SK-N-SH (cell line): ENCODE results near the gene KLHL18. TPM values are rescaled to one million over a fixed set of nuclear protein-coding genes. Genes with fewer than 3 reads are reported as not detected.

Experiments used
- CTCF ChIA-PET: fragments of 300-600, 350-600 bp; formaldehyde crosslinking; extraction: SDS; loops from one replicate; lab custom pipeline; 2021; lab: Yijun Ruan, JAX
- POLR2A ChIA-PET: fragments of 350-600 bp; sonication (Branson Sonifier 250); formaldehyde crosslinking; extraction: SDS; loops from one replicate; lab custom pipeline; 2020; ENCODE audit warnings: antibody characterized with exemption, inconsistent platforms; lab: Yijun Ruan, JAX
- DNase-seq: peaks from one replicate; pipeline ENCODE4 v3.0.0; 2012
- H2AFZ ChIP-seq: fragments of 200-600 bp; sonication (generic); 2 replicates; pipeline ENCODE4 v1.8.1; 2016; ENCODE audit warnings: antibody characterized with exemption, mild to moderate bottlenecking, low read depth
- H3F3A ChIP-seq: fragments of 200-600 bp; sonication (generic); replicated peaks from 2 replicates; pipeline ENCODE3; 2016; ENCODE audit warnings: antibody characterized with exemption, mild to moderate bottlenecking; ENCODE audit not compliant: insufficient read depth
- H3K27ac ChIP-seq, 2 experiments: fragments of 200-500 bp in 1 of 2; fragments of 200-600 bp in 1 of 2; sonication (Bioruptor generic) in 1 of 2; sonication (generic), shearing (Covaris generic) in 1 of 2; 2 replicates each; pipeline versions ENCODE4 v1.5.1 to v1.6.1; 2014 to 2016; ENCODE audit warnings: low read depth in 2 of 2, inconsistent platforms in 1 of 2, low read length in 1 of 2, mild to moderate bottlenecking in 1 of 2, mixed read lengths in 1 of 2
- H3K27me3 ChIP-seq: fragments of 200-600 bp; sonication (generic), shearing (Covaris generic); 2 replicates; pipeline ENCODE4 v1.6.1; 2016; ENCODE audit warnings: mixed run types; ENCODE audit not compliant: insufficient read depth
- H3K36me3 ChIP-seq, 2 experiments: fragments of 200-500 bp in 1 of 2; fragments of 200-600 bp in 1 of 2; sonication (Bioruptor generic) in 1 of 2; sonication (generic) in 1 of 2; replicated peaks in 1 of 2; 2 replicates each; pipeline versions ENCODE3 to v1.5.1; 2014 to 2016; ENCODE audit warnings: low read length in 1 of 2, mild to moderate bottlenecking in 1 of 2; ENCODE audit not compliant: insufficient read depth in 2 of 2, control insufficient read depth in 1 of 2
- H3K4me1 ChIP-seq, 2 experiments: fragments of 200-500 bp in 1 of 2; fragments of 200-600 bp in 1 of 2; sonication (Bioruptor generic) in 1 of 2; sonication (generic), shearing (Covaris generic) in 1 of 2; 2 replicates each; pipeline versions ENCODE4 v1.5.1 to v1.6.1; 2014 to 2016; ENCODE audit warnings: low read depth in 1 of 2, low read length in 1 of 2, mixed run types in 1 of 2; ENCODE audit not compliant: insufficient read depth in 2 of 2, control insufficient read depth in 1 of 2
- H3K4me2 ChIP-seq: fragments of 200-600 bp; sonication (generic), shearing (Covaris generic); 2 replicates; pipeline ENCODE4 v1.6.1; 2017; ENCODE audit warnings: mixed run types
- H3K4me3 ChIP-seq, 2 experiments: fragments of 200-500 bp in 1 of 2; fragments of 200-600 bp in 1 of 2; sonication (Bioruptor generic) in 1 of 2; sonication (generic), shearing (Covaris generic) in 1 of 2; 2 replicates each; pipeline versions ENCODE4 v1.5.1 to v1.8.1; 2014 to 2016; ENCODE audit warnings: low read depth in 2 of 2, inconsistent platforms in 1 of 2, low read length in 1 of 2, mild to moderate bottlenecking in 1 of 2, mixed read lengths in 1 of 2, moderate library complexity in 1 of 2
- H3K79me2 ChIP-seq: fragments of 200-600 bp; sonication (generic); 2 replicates; pipeline ENCODE4 v1.8.1; 2017; ENCODE audit warnings: mild to moderate bottlenecking; ENCODE audit not compliant: insufficient read depth
- H3K9ac ChIP-seq: fragments of 200-600 bp; sonication (generic); 2 replicates; pipeline ENCODE4 v1.6.1; 2017; ENCODE audit warnings: mixed run types
- H3K9me2 ChIP-seq: fragments of 200-600 bp; sonication (generic); 2 replicates; pipeline ENCODE4 v1.6.1; 2017; ENCODE audit warnings: mixed run types
- H3K9me3 ChIP-seq: fragments of 200-600 bp; sonication (generic); 2 replicates; pipeline ENCODE4 v1.6.1; 2017; ENCODE audit warnings: mixed run types, mild to moderate bottlenecking, moderate library complexity
- H4K20me1 ChIP-seq: fragments of 200-600 bp; sonication (generic); 2 replicates; pipeline ENCODE4 v1.6.1; 2017; ENCODE audit warnings: mild to moderate bottlenecking, mixed run types; ENCODE audit not compliant: insufficient read depth
- EZH2phosphoT487 ChIP-seq: fragments of 200-600 bp; sonication (generic); IDR thresholded peaks from 2 replicates; pipeline ENCODE4 v1.6.1; 2017; ENCODE audit warnings: low read depth, mixed run types, mild to moderate bottlenecking, antibody characterized with exemption, moderate library complexity, borderline replicate concordance
- FOXJ3 ChIP-seq: sonication (generic); formaldehyde crosslinking; IDR thresholded peaks from 2 replicates; pipeline ENCODE4 v1.5.1; 2020; ENCODE audit warnings: mild to moderate bottlenecking, missing genetic modification reagents
- FOXM1 ChIP-seq: IDR thresholded peaks from 2 replicates; pipeline ENCODE4 v1.4.0; 2012; ENCODE audit warnings: low read depth, mild to moderate bottlenecking
- GABPA ChIP-seq: IDR thresholded peaks from 2 replicates; pipeline ENCODE4 v1.4.0; 2012; ENCODE audit warnings: low read depth, mild to moderate bottlenecking
- GATA2 ChIP-seq: sonication (generic); formaldehyde crosslinking; IDR thresholded peaks from 2 replicates; pipeline ENCODE4 v1.5.0; 2020; ENCODE audit warnings: mild to moderate bottlenecking, missing genetic modification reagents
- JUND ChIP-seq: IDR thresholded peaks from 2 replicates; pipeline ENCODE4 v1.4.0; 2012
- MEF2A ChIP-seq: IDR thresholded peaks from 2 replicates; pipeline ENCODE4 v1.4.0; 2012; ENCODE audit warnings: low read depth, borderline replicate concordance
- MXI1 ChIP-seq: IDR thresholded peaks from 2 replicates; pipeline ENCODE4 v1.6.1; 2012; ENCODE audit warnings: mild to moderate bottlenecking, low read depth, low read length, improper control_type of control experiment
- RCOR1 ChIP-seq: fragments of 150-350 bp; IDR thresholded peaks from 2 replicates; pipeline ENCODE4 v1.6.1; 2017; ENCODE audit warnings: antibody characterized with exemption, low read length
- RFX5 ChIP-seq: IDR thresholded peaks from 2 replicates; pipeline ENCODE4 v1.6.1; 2012; ENCODE audit warnings: mild to moderate bottlenecking, improper control_type of control experiment, low read length
- RXRA ChIP-seq: IDR thresholded peaks from 2 replicates; pipeline ENCODE4 v1.4.0; 2012; ENCODE audit warnings: low read depth, mild to moderate bottlenecking, borderline replicate concordance
- SIN3A ChIP-seq: IDR thresholded peaks from 2 replicates; pipeline ENCODE4 v1.6.1; 2012; ENCODE audit warnings: low read depth, mild to moderate bottlenecking, low read length, moderate library complexity, borderline replicate concordance
- SMC3 ChIP-seq: IDR thresholded peaks from 2 replicates; pipeline ENCODE4 v1.6.1; 2012; ENCODE audit warnings: low read depth, low read length, improper control_type of control experiment
- TEAD4 ChIP-seq: IDR thresholded peaks from 2 replicates; pipeline ENCODE4 v1.4.0; 2012; ENCODE audit warnings: mild to moderate bottlenecking, borderline replicate concordance; ENCODE audit not compliant: insufficient read depth
- USF2 ChIP-seq: fragments of 150-350 bp; IDR thresholded peaks from 2 replicates; pipeline ENCODE4 v1.6.1; 2017; ENCODE audit warnings: antibody characterized with exemption, low read length, low read depth, borderline replicate concordance
- YY1 ChIP-seq: IDR thresholded peaks from 2 replicates; pipeline ENCODE4 v1.4.0; 2012; ENCODE audit warnings: low read depth, mild to moderate bottlenecking
- ZBTB33 ChIP-seq: IDR thresholded peaks from 2 replicates; pipeline ENCODE4 v1.4.0; 2012; ENCODE audit warnings: low read depth, borderline replicate concordance
- WGBS: methylation state at CpG from one replicate; pipeline ENCODE4 v1.1.6; 2017; ENCODE audit warnings: low lambda C conversion rate; 5-methylcytosine and 5-hydroxymethylcytosine counted together
- polyA plus RNA-seq, 3 experiments: library from polyadenylated mRNA; depleted of rRNA; stranded (reverse); fragments of >200 nt; gene quantifications; 2 replicates each; pipeline ENCODE4 v1.2.3, GENCODE V29; 2012
- TF ChIP-seq, protein P1 (sequence below): IDR thresholded peaks from 2 replicates; pipeline ENCODE4 v1.4.0; 2012; ENCODE audit warnings: low read depth
- TF ChIP-seq, protein P2 (sequence below): fragments of 200-600 bp; sonication (generic); IDR thresholded peaks from 2 replicates; pipeline ENCODE4 v1.6.1; 2017; ENCODE audit warnings: antibody characterized with exemption, mild to moderate bottlenecking, moderate library complexity
- TF ChIP-seq, protein P3 (sequence below): IDR thresholded peaks from 2 replicates; pipeline ENCODE4 v1.6.1; 2012; ENCODE audit warnings: mild to moderate bottlenecking, low read depth, low read length, moderate library complexity

KLHL18 gene
- polyA plus RNA-seq, 1 of the 3 experiments (the other 2 are of a cell fraction), result 55.2 TPM

DNA sequence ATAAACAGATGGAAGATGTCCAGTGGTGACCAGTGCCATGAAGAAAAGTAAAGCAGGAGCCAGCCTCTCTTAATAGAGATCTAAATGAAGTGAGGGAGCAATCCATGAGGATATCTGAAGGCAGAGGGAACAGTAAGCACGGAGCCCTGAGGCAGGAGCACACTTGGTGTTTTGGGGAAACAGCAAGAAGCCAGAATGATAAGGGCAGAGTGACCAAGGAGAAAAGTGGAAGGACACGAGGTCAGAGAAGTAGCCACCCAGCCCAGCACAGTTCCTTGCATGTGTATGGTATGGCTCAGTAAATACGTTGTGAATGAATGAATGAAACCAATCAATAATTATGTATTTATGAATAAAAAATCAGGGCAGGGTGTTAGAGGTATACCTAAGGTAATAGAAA lies 11.6 kb downstream of the KLHL18 start:
- DNase-seq, result no peak
- H3K9me3 ChIP-seq, result no peaks in the 10 kb centered on the region
- H3K4me1 ChIP-seq, result no peaks in the 10 kb centered on the region
- H3F3A ChIP-seq, result peaks cover 5% of the 10 kb centered on the region
- no peaks in the 10 kb centered on the region for H3K9me2 ChIP-seq
- H3K9ac ChIP-seq, result no peak overlapping the region
- peaks cover 0 to 3% of the 10 kb centered on the region in 2 experiments for H3K36me3 ChIP-seq
- H3K4me3 ChIP-seq, result no peak overlapping the region
- H4K20me1 ChIP-seq, result no peaks in the 10 kb centered on the region; the same call in none of the 2 replicates
- no peak overlapping the region for H3K27ac ChIP-seq
- TF ChIP-seq EZH2phosphoT487 (no peak), SMC3 (no peak), RFX5 (no peak), RCOR1 (no peak), SIN3A (no peak), FOXJ3 (CRISPR knock-in tag) (no peak), MEF2A (no peak), TEAD4 (no peak), JUND (no peak), FOXM1 (no peak), YY1 (no peak), ZBTB33 (no peak), GATA2 (no peak), MXI1 (no peak), USF2 (no peak), GABPA (no peak), RXRA (no peak)
- TF ChIP-seq, protein P1, sequence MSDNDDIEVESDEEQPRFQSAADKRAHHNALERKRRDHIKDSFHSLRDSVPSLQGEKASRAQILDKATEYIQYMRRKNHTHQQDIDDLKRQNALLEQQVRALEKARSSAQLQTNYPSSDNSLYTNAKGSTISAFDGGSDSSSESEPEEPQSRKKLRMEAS, result no peak
- TF ChIP-seq, protein P2, sequence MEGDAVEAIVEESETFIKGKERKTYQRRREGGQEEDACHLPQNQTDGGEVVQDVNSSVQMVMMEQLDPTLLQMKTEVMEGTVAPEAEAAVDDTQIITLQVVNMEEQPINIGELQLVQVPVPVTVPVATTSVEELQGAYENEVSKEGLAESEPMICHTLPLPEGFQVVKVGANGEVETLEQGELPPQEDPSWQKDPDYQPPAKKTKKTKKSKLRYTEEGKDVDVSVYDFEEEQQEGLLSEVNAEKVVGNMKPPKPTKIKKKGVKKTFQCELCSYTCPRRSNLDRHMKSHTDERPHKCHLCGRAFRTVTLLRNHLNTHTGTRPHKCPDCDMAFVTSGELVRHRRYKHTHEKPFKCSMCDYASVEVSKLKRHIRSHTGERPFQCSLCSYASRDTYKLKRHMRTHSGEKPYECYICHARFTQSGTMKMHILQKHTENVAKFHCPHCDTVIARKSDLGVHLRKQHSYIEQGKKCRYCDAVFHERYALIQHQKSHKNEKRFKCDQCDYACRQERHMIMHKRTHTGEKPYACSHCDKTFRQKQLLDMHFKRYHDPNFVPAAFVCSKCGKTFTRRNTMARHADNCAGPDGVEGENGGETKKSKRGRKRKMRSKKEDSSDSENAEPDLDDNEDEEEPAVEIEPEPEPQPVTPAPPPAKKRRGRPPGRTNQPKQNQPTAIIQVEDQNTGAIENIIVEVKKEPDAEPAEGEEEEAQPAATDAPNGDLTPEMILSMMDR, result no peak
- TF ChIP-seq, protein P3, sequence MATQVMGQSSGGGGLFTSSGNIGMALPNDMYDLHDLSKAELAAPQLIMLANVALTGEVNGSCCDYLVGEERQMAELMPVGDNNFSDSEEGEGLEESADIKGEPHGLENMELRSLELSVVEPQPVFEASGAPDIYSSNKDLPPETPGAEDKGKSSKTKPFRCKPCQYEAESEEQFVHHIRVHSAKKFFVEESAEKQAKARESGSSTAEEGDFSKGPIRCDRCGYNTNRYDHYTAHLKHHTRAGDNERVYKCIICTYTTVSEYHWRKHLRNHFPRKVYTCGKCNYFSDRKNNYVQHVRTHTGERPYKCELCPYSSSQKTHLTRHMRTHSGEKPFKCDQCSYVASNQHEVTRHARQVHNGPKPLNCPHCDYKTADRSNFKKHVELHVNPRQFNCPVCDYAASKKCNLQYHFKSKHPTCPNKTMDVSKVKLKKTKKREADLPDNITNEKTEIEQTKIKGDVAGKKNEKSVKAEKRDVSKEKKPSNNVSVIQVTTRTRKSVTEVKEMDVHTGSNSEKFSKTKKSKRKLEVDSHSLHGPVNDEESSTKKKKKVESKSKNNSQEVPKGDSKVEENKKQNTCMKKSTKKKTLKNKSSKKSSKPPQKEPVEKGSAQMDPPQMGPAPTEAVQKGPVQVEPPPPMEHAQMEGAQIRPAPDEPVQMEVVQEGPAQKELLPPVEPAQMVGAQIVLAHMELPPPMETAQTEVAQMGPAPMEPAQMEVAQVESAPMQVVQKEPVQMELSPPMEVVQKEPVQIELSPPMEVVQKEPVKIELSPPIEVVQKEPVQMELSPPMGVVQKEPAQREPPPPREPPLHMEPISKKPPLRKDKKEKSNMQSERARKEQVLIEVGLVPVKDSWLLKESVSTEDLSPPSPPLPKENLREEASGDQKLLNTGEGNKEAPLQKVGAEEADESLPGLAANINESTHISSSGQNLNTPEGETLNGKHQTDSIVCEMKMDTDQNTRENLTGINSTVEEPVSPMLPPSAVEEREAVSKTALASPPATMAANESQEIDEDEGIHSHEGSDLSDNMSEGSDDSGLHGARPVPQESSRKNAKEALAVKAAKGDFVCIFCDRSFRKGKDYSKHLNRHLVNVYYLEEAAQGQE, result no peak
- WGBS, result 94% methylated on average over 3 of the region's 3 CpGs
- H3K27me3 ChIP-seq, result no peaks in the 10 kb centered on the region
- no peak overlapping the region for H3K4me2 ChIP-seq
- POLR2A ChIA-PET, result no interaction called here
- H3K79me2 ChIP-seq, result peaks cover 54% of the 10 kb centered on the region; the same call in 1 of the 2 replicates
- H2AFZ ChIP-seq, result no peak overlapping the region
- CTCF ChIA-PET, result interaction anchor here (1.7 to 2.0 kb wide), 2 partner anchors 13 to 30 kb away, joined by 6 to 8 read pairs; no protein-coding TSS in a partner anchor
